ENCODE measurements around the gene GALK1. TPM values are rescaled to one million over a fixed set of nuclear protein-coding genes. Genes with fewer than 3 reads are reported as not detected.

The GALK1 gene
- total and polyA plus RNA-seq, 9 of the 15 experiments (the other 6 are each of a cell fraction or from before 2014, with no cell fraction given) = 0.45 to 51.6 (median 17.4) TPM

DNA sequence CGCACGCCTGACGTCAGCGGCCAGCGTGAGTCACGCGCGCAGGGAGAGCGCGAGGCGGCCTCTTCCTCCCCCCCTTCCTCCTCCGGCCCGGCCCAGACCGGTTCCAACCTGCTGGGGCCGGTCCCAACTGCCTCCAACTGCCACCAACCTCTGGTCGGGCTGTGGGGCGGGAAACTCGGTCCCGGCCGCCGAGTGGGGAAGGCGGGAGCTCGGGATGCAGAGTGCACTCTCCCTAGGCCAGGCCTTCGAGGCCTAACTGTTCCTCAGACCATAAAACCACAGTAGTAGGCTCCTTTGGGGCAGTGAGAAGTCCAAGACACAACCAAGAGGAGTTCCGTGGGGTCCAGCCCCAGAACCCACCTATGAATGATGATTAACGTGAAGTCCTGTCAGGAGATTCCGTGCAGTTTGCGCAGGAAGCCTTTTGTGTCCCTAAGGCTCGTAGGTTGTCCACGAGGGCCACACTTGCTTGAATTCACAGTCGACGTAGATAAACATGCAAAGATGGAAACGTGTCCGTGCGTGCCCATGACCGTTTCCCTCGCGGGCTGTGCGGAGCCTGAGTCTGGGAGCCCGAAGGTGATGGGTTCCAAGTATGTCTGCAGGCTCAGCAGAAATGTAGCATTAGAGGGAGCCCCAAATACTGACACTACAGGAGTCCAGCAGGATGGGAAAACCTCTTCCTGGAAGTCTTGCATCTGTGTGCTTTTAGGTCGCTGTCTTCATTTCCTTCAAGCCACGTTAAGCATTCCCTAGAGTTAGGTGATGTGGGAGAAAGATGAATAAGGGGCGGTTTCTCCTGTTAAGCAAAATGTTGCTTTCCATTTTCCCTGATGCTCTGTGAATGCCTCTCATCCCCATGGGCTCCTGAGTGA, 20.3 kb upstream of the GALK1 start (continued):
- TF ChIP-seq, protein P1, sequence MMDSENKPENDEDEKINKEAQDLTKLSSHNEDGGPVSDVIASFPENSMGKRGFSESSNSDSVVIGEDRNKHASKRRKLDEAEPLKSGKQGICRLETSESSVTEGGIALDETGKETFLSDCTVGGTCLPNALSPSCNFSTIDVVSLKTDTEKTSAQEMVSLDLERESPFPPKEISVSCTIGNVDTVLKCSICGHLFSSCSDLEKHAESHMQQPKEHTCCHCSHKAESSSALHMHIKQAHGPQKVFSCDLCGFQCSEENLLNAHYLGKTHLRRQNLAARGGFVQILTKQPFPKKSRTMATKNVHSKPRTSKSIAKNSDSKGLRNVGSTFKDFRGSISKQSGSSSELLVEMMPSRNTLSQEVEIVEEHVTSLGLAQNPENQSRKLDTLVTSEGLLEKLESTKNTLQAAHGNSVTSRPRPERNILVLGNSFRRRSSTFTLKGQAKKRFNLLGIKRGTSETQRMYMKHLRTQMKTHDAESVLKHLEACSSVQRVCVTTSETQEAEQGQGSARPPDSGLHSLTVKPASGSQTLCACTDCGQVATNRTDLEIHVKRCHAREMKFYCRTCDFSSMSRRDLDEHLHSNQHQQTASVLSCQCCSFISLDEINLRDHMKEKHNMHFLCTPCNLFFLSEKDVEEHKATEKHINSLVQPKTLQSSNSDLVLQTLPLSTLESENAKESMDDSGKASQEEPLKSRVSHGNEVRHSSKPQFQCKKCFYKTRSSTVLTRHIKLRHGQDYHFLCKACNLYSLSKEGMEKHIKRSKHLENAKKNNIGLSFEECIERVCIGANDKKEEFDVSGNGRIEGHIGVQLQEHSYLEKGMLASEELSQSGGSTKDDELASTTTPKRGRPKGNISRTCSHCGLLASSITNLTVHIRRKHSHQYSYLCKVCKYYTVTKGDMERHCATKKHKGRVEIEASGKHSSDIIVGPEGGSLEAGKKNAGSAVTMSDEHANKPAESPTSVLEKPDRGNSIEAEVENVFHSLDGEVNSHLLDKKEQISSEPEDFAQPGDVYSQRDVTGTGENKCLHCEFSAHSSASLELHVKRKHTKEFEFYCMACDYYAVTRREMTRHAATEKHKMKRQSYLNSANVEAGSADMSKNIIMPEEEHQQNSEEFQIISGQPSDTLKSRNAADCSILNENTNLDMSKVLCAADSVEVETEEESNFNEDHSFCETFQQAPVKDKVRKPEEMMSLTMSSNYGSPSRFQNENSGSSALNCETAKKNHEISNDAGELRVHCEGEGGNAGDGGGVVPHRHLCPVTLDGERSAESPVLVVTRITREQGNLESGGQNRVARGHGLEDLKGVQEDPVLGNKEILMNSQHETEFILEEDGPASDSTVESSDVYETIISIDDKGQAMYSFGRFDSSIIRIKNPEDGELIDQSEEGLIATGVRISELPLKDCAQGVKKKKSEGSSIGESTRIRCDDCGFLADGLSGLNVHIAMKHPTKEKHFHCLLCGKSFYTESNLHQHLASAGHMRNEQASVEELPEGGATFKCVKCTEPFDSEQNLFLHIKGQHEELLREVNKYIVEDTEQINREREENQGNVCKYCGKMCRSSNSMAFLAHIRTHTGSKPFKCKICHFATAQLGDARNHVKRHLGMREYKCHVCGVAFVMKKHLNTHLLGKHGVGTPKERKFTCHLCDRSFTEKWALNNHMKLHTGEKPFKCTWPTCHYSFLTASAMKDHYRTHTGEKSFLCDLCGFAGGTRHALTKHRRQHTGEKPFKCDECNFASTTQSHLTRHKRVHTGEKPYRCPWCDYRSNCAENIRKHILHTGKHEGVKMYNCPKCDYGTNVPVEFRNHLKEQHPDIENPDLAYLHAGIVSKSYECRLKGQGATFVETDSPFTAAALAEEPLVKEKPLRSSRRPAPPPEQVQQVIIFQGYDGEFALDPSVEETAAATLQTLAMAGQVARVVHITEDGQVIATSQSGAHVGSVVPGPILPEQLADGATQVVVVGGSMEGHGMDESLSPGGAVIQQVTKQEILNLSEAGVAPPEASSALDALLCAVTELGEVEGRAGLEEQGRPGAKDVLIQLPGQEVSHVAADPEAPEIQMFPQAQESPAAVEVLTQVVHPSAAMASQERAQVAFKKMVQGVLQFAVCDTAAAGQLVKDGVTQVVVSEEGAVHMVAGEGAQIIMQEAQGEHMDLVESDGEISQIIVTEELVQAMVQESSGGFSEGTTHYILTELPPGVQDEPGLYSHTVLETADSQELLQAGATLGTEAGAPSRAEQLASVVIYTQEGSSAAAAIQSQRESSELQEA (IDR thresholded peaks at IDR 0.05; ENCODE audit: low read depth) = no peak
- TF ChIP-seq ZNF77 (CRISPR knock-in tag; IDR thresholded peaks at IDR 0.05) (no peak), DDX20 (tag; IDR thresholded peaks at IDR 0.05; ENCODE audit: low read depth) (peak; percentile 71; the same call in 1 of the 2 replicates), DPF2 (IDR thresholded peaks at IDR 0.05) (peak; percentile 57; the same call in 1 of the 2 replicates), SRSF1 (IDR thresholded peaks at IDR 0.05; ENCODE audit: low read depth, low read length) (no peak), RBM25 (IDR thresholded peaks at IDR 0.05; ENCODE audit: low read depth, low read length, severe bottlenecking) (no peak), IFI16 (CRISPR knock-in tag; IDR thresholded peaks at IDR 0.05) (no peak), ERF (CRISPR knock-in tag; IDR thresholded peaks at IDR 0.05) (peak; percentile 98), RBFOX2 (IDR thresholded peaks at IDR 0.05; ENCODE audit: low read depth, low read length) (peak; percentile 97), BRD9 (IDR thresholded peaks at IDR 0.05; ENCODE audit: low read depth, partially characterized antibody) (peak; percentile 96), JUN (IDR thresholded peaks at IDR 0.05; ENCODE audit: borderline replicate concordance, low read depth, low read length) (peak; percentile 91), JUN (CRISPR knock-in tag; IDR thresholded peaks at IDR 0.05; ENCODE audit: borderline replicate concordance) (0 out of 2 replicates have a peak, but pooled peaks have one; percentile 1), ZNF12 (CRISPR knock-in tag; IDR thresholded peaks at IDR 0.05) (peak; percentile 46; the same call in 1 of the 2 replicates), RFX5 (IDR thresholded peaks at IDR 0.05; ENCODE audit: low read depth, low read length) (no peak), BDP1 (IDR thresholded peaks at IDR 0.05; ENCODE audit: insufficient read depth, insufficient read length) (no peak), STAT5A (IDR thresholded peaks at IDR 0.05; ENCODE audit: borderline replicate concordance, low read length) (peak; percentile 5; the same call in 1 of the 2 replicates)
- TF ChIP-seq, protein P2, sequence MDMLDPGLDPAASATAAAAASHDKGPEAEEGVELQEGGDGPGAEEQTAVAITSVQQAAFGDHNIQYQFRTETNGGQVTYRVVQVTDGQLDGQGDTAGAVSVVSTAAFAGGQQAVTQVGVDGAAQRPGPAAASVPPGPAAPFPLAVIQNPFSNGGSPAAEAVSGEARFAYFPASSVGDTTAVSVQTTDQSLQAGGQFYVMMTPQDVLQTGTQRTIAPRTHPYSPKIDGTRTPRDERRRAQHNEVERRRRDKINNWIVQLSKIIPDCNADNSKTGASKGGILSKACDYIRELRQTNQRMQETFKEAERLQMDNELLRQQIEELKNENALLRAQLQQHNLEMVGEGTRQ (CRISPR knock-in tag; IDR thresholded peaks at IDR 0.05) = peak; percentile 60; the same call in 1 of the 2 replicates
- TF ChIP-seq, protein P3, sequence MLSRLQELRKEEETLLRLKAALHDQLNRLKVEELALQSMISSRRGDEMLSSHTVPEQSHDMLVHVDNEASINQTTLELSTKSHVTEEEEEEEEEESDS (CRISPR knock-in tag; IDR thresholded peaks at IDR 0.05) = no peak

All from K562 (cell line).